ENCODE measurements around the gene PRSS21.

The PRSS21 gene

GRCh38 chr16:2808181-2808580 lies 8.9 kb upstream of the PRSS21 start:
- H3K9me3 Mint-ChIP-seq: peaks cover 2% of the 10 kb centered on the region
- no peak overlapping the region for H3K4me3 Mint-ChIP-seq
- H3K4me1 Mint-ChIP-seq: no peaks in the 10 kb centered on the region
- H3K27me3 Mint-ChIP-seq: peaks cover 46% of the 10 kb centered on the region
- no peaks in the 10 kb centered on the region for H3K36me3 Mint-ChIP-seq
- H3K27ac Mint-ChIP-seq: peak overlapping the region; percentile 5
- CTCF ChIA-PET: no interaction called here
- DNase-seq: no peak

DNA sequence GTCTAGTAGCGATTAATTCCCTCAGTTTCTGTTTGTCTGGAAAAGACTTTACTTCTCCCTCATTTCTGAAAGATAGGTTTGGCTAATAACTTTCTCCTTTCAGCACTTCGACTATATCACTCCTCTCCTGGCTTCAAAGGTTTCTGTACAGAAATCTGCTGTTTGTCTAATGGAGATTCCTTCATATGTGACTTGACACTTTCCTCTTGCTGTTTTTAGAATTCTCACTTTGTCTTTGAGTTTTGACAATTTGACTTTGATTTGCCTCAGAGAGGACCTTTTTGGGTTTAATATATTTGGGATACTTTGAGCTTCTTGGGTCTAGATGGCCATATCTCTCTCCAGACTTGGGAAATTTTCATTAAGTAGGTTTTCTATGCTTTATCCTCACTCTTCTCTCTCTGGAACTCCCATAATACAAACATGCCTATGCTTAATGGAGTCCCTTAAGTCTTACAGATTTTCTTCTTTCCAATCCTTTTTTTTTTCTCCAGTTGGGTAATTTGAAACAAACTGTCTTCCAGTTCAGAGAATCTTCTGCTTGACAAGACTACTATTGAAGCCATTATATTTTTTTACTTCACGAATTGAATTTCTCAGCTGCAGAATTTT lies 7.8 kb upstream of the PRSS21 start:
- peaks cover 45% of the 10 kb centered on the region for H3K27me3 Mint-ChIP-seq
- no peaks in the 10 kb centered on the region for H3K36me3 Mint-ChIP-seq
- H3K27ac Mint-ChIP-seq: no peak overlapping the region
- no peak overlapping the region for H3K4me3 Mint-ChIP-seq
- CTCF ChIA-PET: no interaction called here
- no peak for DNase-seq
- no peaks in the 10 kb centered on the region for H3K9me3 Mint-ChIP-seq
- no peaks in the 10 kb centered on the region for H3K4me1 Mint-ChIP-seq

- Mint-ChIP-seq H3K4me1 (no peaks in the 10 kb centered on the region), H3K27me3 (peaks cover 33% of the 10 kb centered on the region), H3K9me3 (no peaks in the 10 kb centered on the region), H3K36me3 (no peaks in the 10 kb centered on the region), H3K27ac (no peak overlapping the region), H3K4me3 (no peak overlapping the region)
- CTCF ChIA-PET: interaction anchor here (0.6 to 1.7 kb wide), 2 partner anchors 8 to 13 kb away, joined by 3 to 6 read pairs; no protein-coding TSS in a partner anchor
- DNase-seq: peak; percentile 5
Measured at GRCh38 chr16:2810651-2811050, 6.4 kb upstream of the PRSS21 start.

- H3K9me3 Mint-ChIP-seq: no peaks in the 10 kb centered on the region
- CTCF ChIA-PET: interaction anchor here (1.7 kb wide), 1 partner anchor 12 kb away, joined by 6 read pairs; no protein-coding TSS in a partner anchor
- H3K4me1 Mint-ChIP-seq: no peaks in the 10 kb centered on the region
Measured at GRCh38 chr16:2811703-2812471, 5.2 kb upstream of the PRSS21 start.

DNA sequence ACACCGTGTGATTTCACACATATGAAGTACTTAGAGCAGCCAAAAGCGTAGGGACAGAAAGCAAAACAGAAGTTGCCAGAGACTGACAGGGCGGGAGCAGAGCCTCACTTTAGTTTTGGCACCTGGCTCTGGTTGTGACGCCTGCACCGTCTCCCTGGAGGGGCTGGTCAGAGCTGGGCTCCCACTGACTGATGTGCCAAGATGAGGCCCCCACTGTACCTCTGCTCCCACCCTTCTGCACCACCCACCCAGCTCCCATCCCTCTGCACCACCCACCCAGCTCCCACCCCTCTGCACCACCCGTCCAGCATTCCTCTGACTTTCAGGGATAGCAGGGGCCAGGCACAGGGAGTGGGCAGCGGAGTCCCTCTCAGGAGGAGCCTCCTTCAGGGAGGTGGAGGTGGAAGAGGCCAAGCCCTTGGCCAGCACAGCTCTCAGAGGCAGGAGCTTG lies 3.2 kb upstream of the PRSS21 start:
- DNase-seq: peak; percentile 16
- Mint-ChIP-seq H3K36me3 (no peaks in the 10 kb centered on the region), H3K4me1 (no peaks in the 10 kb centered on the region), H3K27ac (no peak overlapping the region), H3K9me3 (no peaks in the 10 kb centered on the region), H3K27me3 (peaks cover 15% of the 10 kb centered on the region), H3K4me3 (no peak overlapping the region)
- CTCF ChIA-PET: no interaction called here

More at GRCh38 chr16:2811703-2812471, 5.2 kb upstream of the PRSS21 start:
- Mint-ChIP-seq H3K4me3 (no peak overlapping the region), H3K27ac (no peak overlapping the region), H3K27me3 (peaks cover 25% of the 10 kb centered on the region), H3K36me3 (no peaks in the 10 kb centered on the region)
- peak; percentile 14 for DNase-seq

DNA sequence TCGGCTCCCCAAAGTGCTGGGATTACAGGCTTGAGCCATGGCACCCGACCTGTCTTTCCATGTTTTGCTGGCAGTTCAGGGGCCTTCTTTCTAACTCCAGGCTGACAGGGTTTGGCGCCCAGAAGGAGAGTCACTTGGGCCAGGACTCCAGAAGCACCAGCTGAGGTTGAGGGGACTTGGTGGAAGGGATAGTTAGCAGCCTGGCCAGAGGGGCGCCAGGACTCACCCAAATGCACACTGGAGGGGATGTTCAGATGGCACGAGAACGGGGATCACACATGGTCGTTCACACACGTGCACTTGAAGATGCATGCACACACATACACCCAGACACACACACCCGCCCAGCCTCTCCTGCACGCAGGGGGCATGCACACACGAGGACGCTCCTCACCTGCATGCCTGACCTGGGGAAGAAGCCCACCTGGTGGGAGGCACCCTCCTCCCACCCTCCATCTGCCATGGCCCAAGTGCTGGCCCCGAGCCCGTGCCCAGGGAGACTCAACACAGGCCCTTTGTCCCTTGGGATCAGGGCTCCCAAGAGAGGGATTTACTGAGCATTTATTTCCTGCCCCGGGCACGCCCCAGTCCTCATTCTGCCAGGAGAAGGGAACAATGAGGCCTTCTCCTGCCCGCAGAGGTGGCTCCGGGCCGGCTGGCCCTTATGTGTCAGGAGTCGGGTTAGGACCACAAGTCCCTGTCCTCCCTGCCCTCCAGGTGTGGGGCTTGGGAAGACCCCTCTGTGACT lies 2.3 kb upstream of the PRSS21 start:
- CTCF ChIA-PET: no interaction called here
- Mint-ChIP-seq H3K27me3 (peaks cover 15% of the 10 kb centered on the region), H3K4me3 (no peak overlapping the region), H3K9me3 (no peaks in the 10 kb centered on the region), H3K27ac (no peak overlapping the region), H3K4me1 (no peaks in the 10 kb centered on the region), H3K36me3 (no peaks in the 10 kb centered on the region)
- peak; percentile 15 for DNase-seq

- Mint-ChIP-seq H3K27ac (no peak overlapping the region), H3K27me3 (peaks cover 12% of the 10 kb centered on the region), H3K4me1 (no peaks in the 10 kb centered on the region), H3K36me3 (no peaks in the 10 kb centered on the region), H3K9me3 (no peaks in the 10 kb centered on the region), H3K4me3 (no peak overlapping the region)
- DNase-seq: peak; percentile 18
- CTCF ChIA-PET: no interaction called here
Measured at GRCh38 chr16:2815299-2815771, 1.7 kb upstream of the PRSS21 start.

DNA sequence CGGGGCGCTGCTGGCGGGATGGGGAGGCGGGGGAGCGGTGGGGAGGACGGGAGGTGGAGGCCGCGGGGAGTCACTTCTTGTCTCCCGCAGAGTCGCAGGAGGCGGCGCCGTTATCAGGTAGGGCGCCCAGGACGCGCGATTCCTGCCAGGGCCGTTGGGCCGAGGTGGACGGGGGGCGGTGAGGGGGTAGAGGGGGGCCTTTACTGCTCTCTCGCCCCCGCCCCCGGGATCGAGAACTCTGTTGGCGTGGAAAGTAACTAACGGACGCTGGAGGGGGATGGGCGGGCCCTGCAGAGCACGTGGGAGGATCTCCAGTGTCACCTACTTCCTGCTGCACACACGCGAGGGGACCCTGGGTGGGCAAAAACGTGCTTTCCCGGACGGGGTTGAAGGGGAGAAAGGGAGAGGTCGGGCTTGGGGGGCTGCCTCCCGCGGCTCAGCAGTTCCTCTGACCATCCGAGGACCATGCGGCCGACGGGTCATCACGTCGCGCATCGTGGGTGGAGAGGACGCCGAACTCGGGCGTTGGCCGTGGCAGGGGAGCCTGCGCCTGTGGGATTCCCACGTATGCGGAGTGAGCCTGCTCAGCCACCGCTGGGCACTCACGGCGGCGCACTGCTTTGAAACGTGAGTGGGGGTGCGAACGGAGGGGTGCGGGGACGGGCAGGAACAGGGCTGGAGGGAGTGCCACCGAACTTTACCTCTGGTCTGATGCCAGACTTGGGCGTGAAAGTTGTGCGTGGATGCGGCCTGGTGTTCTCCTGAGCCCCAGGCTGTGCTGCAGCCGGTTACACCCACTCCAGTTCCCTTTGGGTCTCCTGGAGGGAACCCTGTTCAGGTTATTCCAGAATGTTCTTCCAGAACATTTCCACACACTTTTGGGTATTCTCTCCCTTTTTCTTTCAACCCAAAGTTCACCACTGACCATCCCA lies 569 bp downstream of the PRSS21 start:
- CTCF ChIA-PET: no interaction called here
- Mint-ChIP-seq H3K9me3 (no peaks in the 10 kb centered on the region), H3K27ac (no peak overlapping the region), H3K36me3 (no peaks in the 10 kb centered on the region), H3K4me3 (no peak overlapping the region), H3K27me3 (peaks cover 7% of the 10 kb centered on the region), H3K4me1 (no peaks in the 10 kb centered on the region)
- no peak for DNase-seq

DNA sequence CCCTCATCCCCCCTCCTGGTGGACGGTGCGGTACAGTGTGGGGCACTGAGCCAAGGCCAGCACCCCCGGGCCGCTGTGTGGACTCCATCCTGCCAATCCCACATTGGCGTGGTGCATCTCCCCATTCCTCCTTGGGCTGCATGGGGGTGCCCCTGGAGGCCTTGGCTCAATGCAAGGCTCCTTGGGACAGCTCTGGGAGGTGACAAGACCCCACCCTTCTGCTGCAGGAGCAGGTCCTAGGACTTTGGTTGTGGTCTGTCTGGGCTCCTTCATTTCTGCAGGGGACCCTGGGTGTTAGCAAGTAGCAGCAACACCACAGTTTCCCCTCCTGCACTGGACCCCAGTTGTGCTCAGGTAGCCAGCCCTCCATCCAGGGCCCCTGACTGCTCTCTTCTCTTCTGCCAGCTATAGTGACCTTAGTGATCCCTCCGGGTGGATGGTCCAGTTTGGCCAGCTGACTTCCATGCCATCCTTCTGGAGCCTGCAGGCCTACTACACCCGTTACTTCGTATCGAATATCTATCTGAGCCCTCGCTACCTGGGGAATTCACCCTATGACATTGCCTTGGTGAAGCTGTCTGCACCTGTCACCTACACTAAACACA lies 1.3 kb downstream of the PRSS21 start:
- Mint-ChIP-seq H3K9me3 (no peaks in the 10 kb centered on the region), H3K4me1 (no peaks in the 10 kb centered on the region), H3K27ac (no peak overlapping the region), H3K4me3 (no peak overlapping the region), H3K36me3 (no peaks in the 10 kb centered on the region), H3K27me3 (peaks cover 7% of the 10 kb centered on the region)
- CTCF ChIA-PET: no interaction called here
- no peak for DNase-seq

DNA sequence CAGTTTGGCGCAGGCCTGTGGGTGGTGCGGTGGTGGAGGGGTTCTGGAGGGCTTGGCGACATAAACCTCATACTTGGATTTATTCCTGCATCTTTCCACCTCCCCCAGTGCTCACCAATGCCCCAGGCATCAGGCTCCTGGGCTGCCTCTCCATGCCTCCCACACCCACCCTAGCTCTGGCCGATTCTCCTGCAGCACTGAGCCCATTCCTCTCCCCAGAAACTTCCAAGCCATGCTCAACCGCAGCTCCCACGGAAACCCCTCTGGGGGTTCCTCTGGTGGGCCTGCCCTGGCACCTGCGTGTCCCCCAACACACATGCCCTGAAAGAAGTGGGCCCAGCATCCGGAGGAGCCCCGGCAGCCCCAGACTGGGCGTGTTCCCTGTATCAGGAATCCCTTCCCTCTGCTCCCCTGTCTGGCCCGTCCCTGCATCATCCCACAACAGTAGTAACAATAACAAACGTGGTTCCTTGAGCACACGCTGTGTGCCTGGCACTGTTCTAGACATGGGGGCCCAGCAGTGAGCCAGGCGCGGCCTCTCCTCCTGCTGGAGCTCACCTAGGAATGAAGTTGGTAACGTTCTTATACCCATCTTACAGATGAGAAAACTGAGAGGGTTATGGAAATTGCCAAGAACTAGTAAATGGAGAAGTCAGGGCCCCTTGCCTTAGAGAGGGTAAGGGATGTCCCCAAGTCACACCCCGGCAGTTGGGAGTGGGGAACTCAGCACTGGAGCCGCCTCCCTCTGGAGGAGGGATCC lies 2.3 kb downstream of the PRSS21 start:
- Mint-ChIP-seq H3K9me3 (no peaks in the 10 kb centered on the region), H3K27me3 (peaks cover 7% of the 10 kb centered on the region), H3K4me3 (no peak overlapping the region), H3K4me1 (no peaks in the 10 kb centered on the region), H3K36me3 (no peaks in the 10 kb centered on the region), H3K27ac (no peak overlapping the region)
- CTCF ChIA-PET: no interaction called here
- DNase-seq: peak; percentile 13

DNA sequence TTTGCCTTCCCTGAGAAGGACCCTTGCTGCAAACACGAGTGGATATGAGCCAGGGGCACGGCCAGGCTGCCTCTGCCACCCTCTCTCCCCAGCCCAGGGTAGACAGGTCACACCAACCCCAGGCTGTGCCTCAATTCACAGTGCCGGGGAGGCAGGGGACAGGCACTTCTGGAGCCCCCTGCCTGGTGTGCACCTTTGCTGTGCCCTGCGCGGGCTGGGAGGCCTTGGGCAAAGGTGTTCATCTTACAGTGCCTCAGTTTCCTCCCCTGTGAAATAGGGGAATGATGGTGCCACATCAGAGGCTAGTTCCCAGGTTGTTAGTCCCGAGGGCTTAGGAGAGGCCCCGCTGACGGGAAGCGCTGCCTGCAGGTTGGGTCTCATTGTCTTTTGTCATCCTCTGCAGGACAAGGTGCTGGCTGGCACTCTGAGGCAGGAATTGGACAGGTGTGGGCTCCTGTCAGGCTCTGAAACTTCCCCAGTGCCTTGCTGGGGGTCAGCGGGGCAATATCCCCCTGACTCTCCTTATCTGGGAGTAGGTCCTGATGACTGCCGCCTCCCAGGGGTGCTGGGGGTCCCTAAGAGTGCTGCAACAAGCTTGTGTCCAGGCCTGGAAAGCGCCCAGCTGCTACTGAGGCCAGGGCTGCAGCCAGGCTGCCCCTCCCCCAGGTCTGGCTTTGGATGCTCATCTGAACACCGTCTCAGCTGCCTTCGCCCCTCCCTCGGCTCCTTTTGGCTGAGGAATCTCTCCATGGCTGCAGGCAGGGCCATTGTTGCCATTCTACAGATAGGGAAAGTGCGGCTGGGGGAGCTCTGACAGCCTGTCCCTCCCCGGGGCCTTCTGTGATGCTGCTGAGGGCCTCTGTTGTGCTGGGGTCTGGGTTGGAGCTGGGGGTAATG lies 3.1 kb downstream of the PRSS21 start:
- no peak for DNase-seq
- H3K36me3 Mint-ChIP-seq: no peaks in the 10 kb centered on the region
- peaks cover 7% of the 10 kb centered on the region for H3K27me3 Mint-ChIP-seq
- H3K4me1 Mint-ChIP-seq: no peaks in the 10 kb centered on the region
- no peak overlapping the region for H3K27ac Mint-ChIP-seq
- CTCF ChIA-PET: no interaction called here
- H3K4me3 Mint-ChIP-seq: no peak overlapping the region
- H3K9me3 Mint-ChIP-seq: no peaks in the 10 kb centered on the region

DNA sequence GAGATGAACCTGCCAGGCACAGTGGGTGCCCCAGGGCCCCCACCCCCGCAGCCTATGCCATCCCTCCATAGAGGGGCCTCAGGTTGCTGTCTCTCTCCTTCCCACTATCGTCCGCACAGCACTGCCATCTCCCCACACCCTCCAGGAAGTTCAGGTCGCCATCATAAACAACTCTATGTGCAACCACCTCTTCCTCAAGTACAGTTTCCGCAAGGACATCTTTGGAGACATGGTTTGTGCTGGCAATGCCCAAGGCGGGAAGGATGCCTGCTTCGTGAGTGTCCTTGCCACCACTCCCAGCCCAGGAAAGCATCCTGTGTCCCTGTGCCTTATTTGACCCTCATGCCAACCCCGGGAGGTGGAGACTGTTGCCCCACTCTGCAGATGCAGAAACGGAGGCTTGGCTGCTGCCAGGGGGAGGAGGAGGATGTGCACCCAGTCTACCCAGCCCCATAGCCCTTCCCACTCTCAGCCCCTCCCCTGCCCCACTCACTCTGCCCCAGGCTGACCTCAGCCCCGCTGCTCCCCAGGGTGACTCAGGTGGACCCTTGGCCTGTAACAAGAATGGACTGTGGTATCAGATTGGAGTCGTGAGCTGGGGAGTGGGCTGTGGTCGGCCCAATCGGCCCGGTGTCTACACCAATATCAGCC lies 3.9 kb downstream of the PRSS21 start:
- Mint-ChIP-seq H3K27me3 (peaks cover 7% of the 10 kb centered on the region), H3K27ac (no peak overlapping the region), H3K4me1 (no peaks in the 10 kb centered on the region), H3K4me3 (no peak overlapping the region), H3K9me3 (no peaks in the 10 kb centered on the region), H3K36me3 (no peaks in the 10 kb centered on the region)
- DNase-seq: peak; percentile 8
- CTCF ChIA-PET: no interaction called here
